Upper lobe of left lung (tissue), 6 donors: ENCODE results near the gene TCEA3. TPM values are rescaled to one million over a fixed set of nuclear protein-coding genes. Genes with fewer than 3 reads are reported as not detected.

ENCODE experiments used
- ATAC-seq, 2 donors: fragments of 200-7000 bp; cut with Tn5 transposase; one replicate each; pipeline ENCODE4 v1.9.1; 2022; ENCODE audit warnings: mild to moderate bottlenecking in 2 of 2, moderate library complexity in 2 of 2; ENCODE audit not compliant: low FRiP score in 2 of 2
- DNase-seq, 2 donors: peaks; one replicate each; pipeline ENCODE4 v3.0.0-alpha.2; 2019 to 2020
- H3K27ac ChIP-seq, 4 donors: fragments of 200-600 bp; sonication (generic); one replicate each; pipeline ENCODE4 v1.5.1; 2016 to 2019
- H3K27me3 ChIP-seq, 4 donors: fragments of 200-600 bp; sonication (generic); one replicate each; pipeline ENCODE4 v1.5.1; 2017 to 2019
- H3K36me3 ChIP-seq, 4 donors: fragments of 200-600 bp; sonication (generic); one replicate each; pipeline ENCODE4 v1.5.1; 2016 to 2019
- H3K4me1 ChIP-seq, 4 donors: fragments of 200-600 bp; sonication (generic); one replicate each; pipeline ENCODE4 v1.5.1; 2018 to 2019
- H3K4me3 ChIP-seq, 4 donors: fragments of 200-600 bp; sonication (generic); one replicate each; pipeline ENCODE4 v1.5.1; 2017 to 2019; ENCODE audit warnings: mild to moderate bottlenecking in 2 of 4, moderate library complexity in 1 of 4
- H3K9me3 ChIP-seq, 4 donors: fragments of 200-600 bp; sonication (generic); one replicate each; pipeline ENCODE4 v1.5.1; 2018 to 2019
- CTCF ChIP-seq, 6 experiments: fragments of 450-650 bp in 4 of 6; fragments of 200-600 bp in 2 of 6; sonication (generic) in 2 of 6; IDR thresholded peaks; one replicate each; pipeline ENCODE4 v1.5.1; 2016 to 2019; ENCODE audit warnings: antibody characterized with exemption in 6 of 6
- EP300 ChIP-seq, 4 donors: sonication (generic); formaldehyde crosslinking; IDR thresholded peaks; one replicate each; pipeline ENCODE4 v1.5.1; 2017; ENCODE audit warnings: antibody characterized with exemption in 4 of 4, control low read depth in 2 of 4
- POLR2A ChIP-seq, 4 donors: fragments of 450-650 bp; IDR thresholded peaks; one replicate each; pipeline ENCODE4 v1.5.1; 2016 to 2017; ENCODE audit warnings: antibody characterized with exemption in 4 of 4, mild to moderate bottlenecking in 2 of 4
- POLR2AphosphoS5 ChIP-seq, 2 donors: sonication (generic); formaldehyde crosslinking; IDR thresholded peaks; one replicate each; pipeline ENCODE4 v1.5.1; 2017; ENCODE audit warnings: antibody characterized with exemption in 2 of 2
- WGBS, 2 donors: methylation state at CpG; one replicate each; pipeline ENCODE4 v1.1.5; 2017 to 2018; 5-methylcytosine and 5-hydroxymethylcytosine counted together
- total RNA-seq, 6 donors: library from RNA; depleted of rRNA in 4 of 6; stranded (reverse); fragments of >200 nt in 4 of 6; gene quantifications; one replicate each; pipeline versions ENCODE4 v1.1.0 to v1.2.1, GENCODE V29; 2016 to 2021
- donor health status: DM: no; HTN: no; CAD: no; lungs with moderate emphysema.
- donor health status: DM: no; HTN: yes; CAD: no; lungs with severe emphysema.

The TCEA3 gene
- total RNA-seq, 6 donors from 2014 or later, result 32.5 to 141 (median 42.9) TPM

GRCh38 chr1:23354245-23354644 is 70.3 kb downstream of the TCEA3 start:
- DNase-seq (no peak), ATAC-seq (no peak)
- Histone ChIP-seq H3K27ac (no peak overlapping the region), H3K36me3 (peaks cover 0 to 9% (median 0%) of the 10 kb centered on the region in 4 donors), H3K4me3 (no peak overlapping the region), H3K27me3 (no peaks in the 10 kb centered on the region), H3K9me3 (no peaks in the 10 kb centered on the region), H3K4me1 (no peaks in the 10 kb centered on the region)
- TF ChIP-seq CTCF (IDR thresholded peaks at IDR 0.05), result no peak
- no peak for TF ChIP-seq POLR2A (IDR thresholded peaks at IDR 0.05)
- TF ChIP-seq POLR2AphosphoS5 (IDR thresholded peaks at IDR 0.05), result no peak
- no peak for TF ChIP-seq EP300 (IDR thresholded peaks at IDR 0.05)
- 48 to 58% methylated on average over 3 of the region's 3 CpGs for WGBS, 2 donors

- TF ChIP-seq POLR2A (IDR thresholded peaks at IDR 0.05), result no peak
- WGBS, 2 donors, result 67 to 100% methylated on average over 1 of the region's 1 CpG
Measured at GRCh38 chr1:23352096-23352695, 72.4 kb downstream of the TCEA3 start.

GRCh38 chr1:23345920-23346319 is 78.6 kb downstream of the TCEA3 start:
- Histone ChIP-seq H3K27me3 (no peaks in the 10 kb centered on the region), H3K27ac (no peak overlapping the region), H3K4me3 (no peak overlapping the region), H3K36me3 (no peaks in the 10 kb centered on the region), H3K9me3 (no peaks in the 10 kb centered on the region), H3K4me1 (peaks cover 26 to 29% (median 27%) of the 10 kb centered on the region in 4 donors)
- ATAC-seq (no peak), DNase-seq (no peak)
- WGBS, 2 donors, result 96 to 98% methylated on average over 13 to 14 of the region's 14 CpGs
- no peak for TF ChIP-seq EP300 (IDR thresholded peaks at IDR 0.05)
- no peak for TF ChIP-seq POLR2AphosphoS5 (IDR thresholded peaks at IDR 0.05)

More at GRCh38 chr1:23352096-23352695, 72.4 kb downstream of the TCEA3 start:
- no peaks in the 10 kb centered on the region for H3K36me3 ChIP-seq
- ATAC-seq (no peak), DNase-seq (no peak)
- no peaks in the 10 kb centered on the region for H3K9me3 ChIP-seq
- H3K4me3 ChIP-seq, result no peak overlapping the region
- H3K27ac ChIP-seq, result no peak overlapping the region
- no peaks in the 10 kb centered on the region for H3K4me1 ChIP-seq
- H3K27me3 ChIP-seq, result no peaks in the 10 kb centered on the region

- WGBS, 2 donors, result 24 to 41% methylated on average over 8 of the region's 8 CpGs
- DNase-seq (no peak), ATAC-seq (no peak)
- TF ChIP-seq CTCF (IDR thresholded peaks at IDR 0.05) (no peak), EP300 (IDR thresholded peaks at IDR 0.05) (no peak), POLR2AphosphoS5 (IDR thresholded peaks at IDR 0.05) (no peak), POLR2A (IDR thresholded peaks at IDR 0.05) (no peak)
- Histone ChIP-seq H3K27ac (peak overlapping the region; percentile 90 to 98 (median 96)), H3K4me3 (peak overlapping the region; percentile 9 to 78 (median 73)), H3K36me3 (no peaks in the 10 kb centered on the region), H3K4me1 (peaks cover 33 to 38% (median 36%) of the 10 kb centered on the region in 4 donors), H3K27me3 (no peaks in the 10 kb centered on the region), H3K9me3 (no peaks in the 10 kb centered on the region)
Measured at GRCh38 chr1:23344987-23345472, 79.5 kb downstream of the TCEA3 start.

GRCh38 chr1:23344111-23344986 is 80.2 kb downstream of the TCEA3 start, which contains the start of gene HNRNPR:
Gene HNRNPR, minus strand, starts transcription at chr1:23344284. Its CDS starts 3,276 bp downstream, at chr1:23341008.
- DNase-seq (peak; percentile 98 to 100), ATAC-seq (peak; percentile 98 to 100)
- WGBS, 2 donors, result 0 to 1% methylated on average over 30 to 38 of the region's 87 CpGs
- Histone ChIP-seq H3K27ac (peak within 1 kb of the TSS; percentile 90 to 98 (median 96)), H3K9me3 (no peaks in the 10 kb centered on the region), H3K4me3 (peak within 1 kb of the TSS; percentile 68 to 96 (median 78)), H3K4me1 (peaks cover 40 to 45% (median 42%) of the 10 kb centered on the region in 4 donors), H3K27me3 (no peaks in the 10 kb centered on the region), H3K36me3 (no peaks in the 10 kb centered on the region)
- TF ChIP-seq CTCF (IDR thresholded peaks at IDR 0.05) (peak in 3 of 6 experiments; percentile 22 to 45 (median 39)), EP300 (IDR thresholded peaks at IDR 0.05) (peak in 1 of 4 donors; percentile 16), POLR2AphosphoS5 (IDR thresholded peaks at IDR 0.05) (peak; percentile 45 to 63), POLR2A (IDR thresholded peaks at IDR 0.05) (peak in 3 of 4 donors; percentile 71 to 88 (median 76))
